Erythroblast (primary cell): ENCODE results near the gene KRTAP23-1.

ENCODE experiments used
- GATA1 ChIP-seq: IDR thresholded peaks from 2 replicates; pipeline ENCODE4 v1.6.1; 2011; ENCODE audit warnings: low read depth, mild to moderate bottlenecking, control low read depth, low read length, moderate library complexity
- POLR2A ChIP-seq: IDR thresholded peaks from 2 replicates; pipeline ENCODE4 v1.6.1; 2011; ENCODE audit warnings: mild to moderate bottlenecking, low read length

- TF ChIP-seq POLR2A: no peak
- TF ChIP-seq GATA1: no peak
These were observed 32.7 kb downstream of the KRTAP23-1 start for GRCh38 chr21:30315701-30316100.
